ENCODE data around the gene GNAL. TPM values are rescaled to one million over a fixed set of nuclear protein-coding genes. Genes with fewer than 3 reads are reported as not detected.

GNAL gene
- total RNA-seq, 4 donors from 2014 or later = 7.5 to 20.7 (median 11.8) TPM

DNA sequence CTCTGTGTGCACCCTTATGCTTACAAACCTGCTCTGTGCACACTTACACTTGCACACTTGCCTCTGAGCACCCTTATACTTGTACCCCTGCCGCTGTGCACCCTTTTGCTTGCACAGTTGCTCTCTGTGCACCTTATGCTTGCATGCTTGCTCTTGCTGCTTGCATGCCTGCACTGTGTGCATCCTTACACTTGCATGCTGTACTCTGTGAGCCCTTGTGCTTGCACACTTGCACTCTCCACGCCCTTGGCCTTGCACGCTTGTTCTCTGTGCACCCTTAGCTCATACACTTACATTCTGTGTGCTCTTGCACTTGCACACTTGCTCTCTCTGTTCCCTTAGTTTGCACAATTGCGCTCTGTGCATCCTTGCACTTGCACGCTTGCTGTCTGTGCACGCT is 78.3 kb downstream of the GNAL start:
- no peak for TF ChIP-seq CTCF (IDR thresholded peaks at IDR 0.05; ENCODE audit: low read depth)

- no peak for TF ChIP-seq CTCF (IDR thresholded peaks at IDR 0.05; ENCODE audit: low read depth)
Measured at GRCh38 chr18:11767935-11768334, 78.9 kb downstream of the GNAL start.

GRCh38 chr18:11775436-11776174 is 86.5 kb downstream of the GNAL start:
- no peak for TF ChIP-seq CTCF (IDR thresholded peaks at IDR 0.05; ENCODE audit: low read depth)

GRCh38 chr18:11780042-11780441 is 91.0 kb downstream of the GNAL start:
- TF ChIP-seq CTCF (IDR thresholded peaks at IDR 0.05; ENCODE audit: low read depth) = no peak

- TF ChIP-seq CTCF (IDR thresholded peaks at IDR 0.05; ENCODE audit: low read depth) = no peak
Measured at GRCh38 chr18:11783716-11784331, 94.8 kb downstream of the GNAL start.

DNA sequence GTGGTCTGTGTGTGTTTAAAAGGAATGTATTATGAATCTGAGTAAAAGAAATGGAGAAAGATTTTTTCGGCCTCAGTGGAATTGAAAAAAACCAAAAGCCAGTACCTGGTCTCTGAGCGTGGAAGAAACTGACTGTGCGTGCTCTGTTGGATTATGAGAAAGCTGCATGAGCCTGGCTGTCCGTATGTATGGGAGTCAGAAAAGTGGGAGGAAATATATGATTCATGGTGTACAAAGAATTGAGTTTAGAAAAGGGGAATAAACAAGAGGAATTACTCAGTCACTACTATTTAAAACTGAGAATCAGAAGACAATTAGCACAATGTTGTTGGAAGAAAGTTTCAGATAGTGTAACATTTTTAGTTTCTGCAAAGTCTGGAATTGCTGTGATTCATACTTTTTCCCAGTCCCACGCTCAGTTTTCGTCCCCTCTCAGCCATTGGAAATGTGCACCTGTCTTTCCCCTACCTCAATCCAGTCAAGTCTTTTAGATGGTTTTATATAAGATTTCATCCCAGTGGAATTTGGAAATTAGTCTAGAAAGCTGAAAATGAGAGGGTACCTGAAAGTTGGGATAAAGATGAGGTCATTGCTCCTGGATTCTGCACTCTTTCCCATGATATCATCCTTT is 95.7 kb downstream of the GNAL start:
- no peak for TF ChIP-seq CTCF (IDR thresholded peaks at IDR 0.05; ENCODE audit: low read depth)

DNA sequence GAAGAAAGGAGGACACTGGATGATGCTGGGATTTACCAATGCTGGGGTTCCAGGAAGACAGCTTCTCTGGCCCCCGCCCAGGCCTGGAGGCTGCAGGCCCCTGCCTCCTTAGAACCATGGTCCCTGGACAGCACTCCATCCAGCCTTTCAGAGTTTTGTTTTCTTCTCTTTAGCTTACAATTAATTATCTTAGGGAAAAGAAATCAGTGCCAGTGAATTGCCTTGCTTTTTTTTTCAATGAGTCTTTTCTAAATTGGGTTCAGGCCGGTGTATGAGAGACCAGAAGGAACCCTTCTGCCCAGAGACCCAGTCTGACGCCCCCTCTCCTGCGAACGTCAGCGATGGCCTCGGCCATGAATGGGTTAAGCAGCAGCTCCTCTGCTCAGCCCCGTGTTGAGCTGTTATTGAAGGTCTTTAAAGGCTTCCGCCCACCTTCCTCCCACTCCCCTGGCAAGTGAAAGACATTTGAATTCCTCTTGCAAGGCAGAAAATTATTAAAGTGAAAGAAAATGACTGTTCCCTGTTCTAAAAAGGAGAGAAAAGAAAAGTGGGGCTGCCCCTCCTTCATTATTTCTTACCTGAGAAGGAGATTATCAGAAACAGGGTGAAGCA is 96.5 kb downstream of the GNAL start:
- no peak for TF ChIP-seq CTCF (IDR thresholded peaks at IDR 0.05; ENCODE audit: low read depth)
